ENCODE measurements around the gene CASZ1. TPM values are rescaled to one million over a fixed set of nuclear protein-coding genes. Genes with fewer than 3 reads are reported as not detected.

CASZ1 gene
- total and polyA plus RNA-seq, 2 donors (not counting 1 experiment from before 2014, with no cell fraction given), result 0.34 to 0.50 TPM

GRCh38 chr1:10674222-10674621 is 122.2 kb downstream of the CASZ1 start:
- no peak for DNase-seq (ENCODE audit: low read depth in 2 of 2)
- H3K27ac ChIP-seq (ENCODE audit: insufficient read depth, low read length), result no peak overlapping the region
- no peaks in the 10 kb centered on the region for H3K79me2 ChIP-seq (ENCODE audit: control insufficient read depth, insufficient read depth, low read length)
- no peak overlapping the region for H2AFZ ChIP-seq (ENCODE audit: low read length)
- no peaks in the 10 kb centered on the region for H3K27me3 ChIP-seq (ENCODE audit: control insufficient read depth, insufficient read depth, low read length)
- no peak overlapping the region for H3K4me3 ChIP-seq (replicated peaks in 1 of 4; ENCODE audit: control extremely low read depth in 1 of 4, insufficient read depth in 1 of 4, low read depth in 3 of 4, low read length in 4 of 4)
- TF ChIP-seq EZH2 (IDR thresholded peaks at IDR 0.05; ENCODE audit: low read length, missing control alignments) (no peak), CTCF (conservative IDR thresholded peaks at IDR 0.05 in 1 of 2, IDR thresholded peaks at IDR 0.05 in 1 of 2; ENCODE audit: low read depth in 1 of 2, low read length in 2 of 2) (no peak)
- H3K36me3 ChIP-seq (ENCODE audit: control insufficient read depth, insufficient read depth, low read length), result no peaks in the 10 kb centered on the region
- H3K4me2 ChIP-seq (ENCODE audit: extremely low read depth, insufficient read depth, low read length), result no peak overlapping the region
- no peaks in the 10 kb centered on the region for H4K20me1 ChIP-seq (ENCODE audit: control insufficient read depth, extremely low read depth, insufficient read depth, low read length)
- no peaks in the 10 kb centered on the region for H3K4me1 ChIP-seq (ENCODE audit: control insufficient read depth, extremely low read depth, insufficient read depth, low read length)
- H3K9me3 ChIP-seq (ENCODE audit: control insufficient read depth, insufficient read depth, low read depth, low read length), result no peaks in the 10 kb centered on the region
- H3K9ac ChIP-seq (ENCODE audit: insufficient read depth, low read length), result no peak overlapping the region

DNA sequence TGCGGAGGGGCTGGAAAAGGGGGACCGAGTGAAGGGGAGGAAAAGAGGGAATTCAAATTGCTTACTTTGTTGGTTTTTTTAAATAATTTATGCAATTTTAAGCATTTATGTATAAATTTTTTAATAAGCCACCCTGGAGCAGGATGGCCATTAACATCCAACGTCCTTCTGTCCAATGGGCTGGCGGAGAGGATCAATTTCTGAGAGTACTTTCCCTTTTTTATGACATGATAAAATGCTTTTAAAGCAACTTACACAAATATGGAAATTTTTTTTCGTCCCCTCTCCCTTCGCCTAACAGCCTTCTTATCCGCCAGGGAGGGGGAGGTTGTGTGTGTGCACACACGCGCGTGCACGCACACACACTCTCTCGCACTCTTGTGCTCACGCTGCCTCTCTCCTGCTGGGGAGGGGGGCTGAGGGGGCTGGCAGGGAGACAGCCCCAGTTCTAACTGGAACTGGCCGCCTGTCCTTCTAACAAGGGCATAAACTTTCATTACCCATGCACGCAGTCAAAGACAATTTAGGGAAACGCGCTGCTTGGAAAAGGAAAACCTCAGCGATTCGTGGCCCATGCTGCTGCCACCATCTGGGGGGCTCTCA is 123.2 kb downstream of the CASZ1 start:
- no peak overlapping the region for H3K4me3 ChIP-seq (replicated peaks in 1 of 4; ENCODE audit: control extremely low read depth in 1 of 4, insufficient read depth in 1 of 4, low read depth in 3 of 4, low read length in 4 of 4)
- H3K36me3 ChIP-seq (ENCODE audit: control insufficient read depth, insufficient read depth, low read length), result no peaks in the 10 kb centered on the region
- no peak for DNase-seq (ENCODE audit: low read depth in 2 of 2)

GRCh38 chr1:10672343-10673050 is 123.9 kb downstream of the CASZ1 start:
- Histone ChIP-seq H3K9me3 (ENCODE audit: control insufficient read depth, insufficient read depth, low read depth, low read length) (no peaks in the 10 kb centered on the region), H3K79me2 (ENCODE audit: control insufficient read depth, insufficient read depth, low read length) (no peaks in the 10 kb centered on the region), H3K4me1 (ENCODE audit: control insufficient read depth, extremely low read depth, insufficient read depth, low read length) (no peaks in the 10 kb centered on the region), H3K4me2 (ENCODE audit: extremely low read depth, insufficient read depth, low read length) (no peak overlapping the region), H3K27me3 (ENCODE audit: control insufficient read depth, insufficient read depth, low read length) (no peaks in the 10 kb centered on the region), H3K4me3 (replicated peaks in 1 of 4; ENCODE audit: control extremely low read depth in 1 of 4, insufficient read depth in 1 of 4, low read depth in 3 of 4, low read length in 4 of 4) (no peak overlapping the region), H2AFZ (ENCODE audit: low read length) (no peak overlapping the region), H4K20me1 (ENCODE audit: control insufficient read depth, extremely low read depth, insufficient read depth, low read length) (no peaks in the 10 kb centered on the region), H3K36me3 (ENCODE audit: control insufficient read depth, insufficient read depth, low read length) (no peaks in the 10 kb centered on the region), H3K9ac (ENCODE audit: insufficient read depth, low read length) (no peak overlapping the region), H3K27ac (ENCODE audit: insufficient read depth, low read length) (no peak overlapping the region)
- TF ChIP-seq CTCF (conservative IDR thresholded peaks at IDR 0.05 in 1 of 2, IDR thresholded peaks at IDR 0.05 in 1 of 2; ENCODE audit: low read depth in 1 of 2, low read length in 2 of 2) (no peak), EZH2 (IDR thresholded peaks at IDR 0.05; ENCODE audit: low read length, missing control alignments) (no peak)
- DNase-seq (ENCODE audit: low read depth in 2 of 2), result no peak

More for the DNA sequence above, 123.2 kb downstream of the CASZ1 start:
- no peaks in the 10 kb centered on the region for H4K20me1 ChIP-seq (ENCODE audit: control insufficient read depth, extremely low read depth, insufficient read depth, low read length)
- H3K4me2 ChIP-seq (ENCODE audit: extremely low read depth, insufficient read depth, low read length), result no peak overlapping the region
- H3K27me3 ChIP-seq (ENCODE audit: control insufficient read depth, insufficient read depth, low read length), result no peaks in the 10 kb centered on the region
- H2AFZ ChIP-seq (ENCODE audit: low read length), result no peak overlapping the region
- H3K4me1 ChIP-seq (ENCODE audit: control insufficient read depth, extremely low read depth, insufficient read depth, low read length), result no peaks in the 10 kb centered on the region
- H3K79me2 ChIP-seq (ENCODE audit: control insufficient read depth, insufficient read depth, low read length), result no peaks in the 10 kb centered on the region
- H3K9me3 ChIP-seq (ENCODE audit: control insufficient read depth, insufficient read depth, low read depth, low read length), result no peaks in the 10 kb centered on the region
- H3K27ac ChIP-seq (ENCODE audit: insufficient read depth, low read length), result no peak overlapping the region
- no peak overlapping the region for H3K9ac ChIP-seq (ENCODE audit: insufficient read depth, low read length)
- TF ChIP-seq EZH2 (IDR thresholded peaks at IDR 0.05; ENCODE audit: low read length, missing control alignments), result no peak
